ENCODE measurements around the gene SLC4A1AP. TPM values are rescaled to one million over a fixed set of nuclear protein-coding genes. Genes with fewer than 3 reads are reported as not detected.

SLC4A1AP gene
- total and polyA plus RNA-seq, 2 of the 13 experiments (the other 11 are each of a cell fraction or from before 2014, with no cell fraction given) = 15.3 to 44.6 TPM

- peak; percentile 86 for TF ChIP-seq U2AF1 (optimal IDR thresholded peaks at IDR 0.05; ENCODE audit: low read depth, low read length)
- no peak; the same call in none of the 2 replicates for TF ChIP-seq ATF7-NPFF (CRISPR knock-in tag; IDR thresholded peaks at IDR 0.05; ENCODE audit: low read depth)
- TF ChIP-seq, protein P1, sequence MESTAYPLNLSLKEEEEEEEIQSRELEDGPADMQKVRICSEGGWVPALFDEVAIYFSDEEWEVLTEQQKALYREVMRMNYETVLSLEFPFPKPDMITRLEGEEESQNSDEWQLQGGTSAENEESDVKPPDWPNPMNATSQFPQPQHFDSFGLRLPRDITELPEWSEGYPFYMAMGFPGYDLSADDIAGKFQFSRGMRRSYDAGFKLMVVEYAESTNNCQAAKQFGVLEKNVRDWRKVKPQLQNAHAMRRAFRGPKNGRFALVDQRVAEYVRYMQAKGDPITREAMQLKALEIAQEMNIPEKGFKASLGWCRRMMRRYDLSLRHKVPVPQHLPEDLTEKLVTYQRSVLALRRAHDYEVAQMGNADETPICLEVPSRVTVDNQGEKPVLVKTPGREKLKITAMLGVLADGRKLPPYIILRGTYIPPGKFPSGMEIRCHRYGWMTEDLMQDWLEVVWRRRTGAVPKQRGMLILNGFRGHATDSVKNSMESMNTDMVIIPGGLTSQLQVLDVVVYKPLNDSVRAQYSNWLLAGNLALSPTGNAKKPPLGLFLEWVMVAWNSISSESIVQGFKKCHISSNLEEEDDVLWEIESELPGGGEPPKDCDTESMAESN (CRISPR knock-in tag; conservative IDR thresholded peaks at IDR 0.05) = peak; percentile 80
- TF ChIP-seq, protein P2, sequence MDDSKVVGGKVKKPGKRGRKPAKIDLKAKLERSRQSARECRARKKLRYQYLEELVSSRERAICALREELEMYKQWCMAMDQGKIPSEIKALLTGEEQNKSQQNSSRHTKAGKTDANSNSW (CRISPR knock-in tag; IDR thresholded peaks at IDR 0.05; ENCODE audit: borderline replicate concordance) = peak; percentile 66; the same call in 1 of the 2 replicates
- no peak for TF ChIP-seq HNRNPUL1 (IDR thresholded peaks at IDR 0.05; ENCODE audit: low read depth, low read length)
- peak; percentile 57; the same call in 1 of the 2 replicates for TF ChIP-seq NCOA1 (CRISPR knock-in tag; IDR thresholded peaks at IDR 0.05)
- TF ChIP-seq PAX8 (CRISPR knock-in tag; IDR thresholded peaks at IDR 0.05; ENCODE audit: borderline replicate concordance) = no peak
- peak; percentile 99 for TF ChIP-seq ZNF598 (CRISPR knock-in tag; IDR thresholded peaks at IDR 0.05; ENCODE audit: borderline replicate concordance)
- TF ChIP-seq MXI1 (IDR thresholded peaks at IDR 0.05; ENCODE audit: borderline replicate concordance, low read depth, low read length) = peak; percentile 98; the same call in 2 of the 3 replicates
- TF ChIP-seq BRD4 (CRISPR knock-in tag; IDR thresholded peaks at IDR 0.05) = peak; percentile 81
- TF ChIP-seq ZNF329 (CRISPR knock-in tag; IDR thresholded peaks at IDR 0.05; ENCODE audit: low read depth) = 0 out of 2 replicates have a peak, but pooled peaks have one; percentile 67
- no peak for TF ChIP-seq NFKBIZ (CRISPR knock-in tag; IDR thresholded peaks at IDR 0.05)
- TF ChIP-seq ZNF20 (CRISPR knock-in tag; IDR thresholded peaks at IDR 0.05) = no peak
- TF ChIP-seq ZFP37 (CRISPR knock-in tag; IDR thresholded peaks at IDR 0.05; ENCODE audit: borderline replicate concordance) = peak; percentile 47; the same call in 1 of the 2 replicates
- TF ChIP-seq ZNF207 (IDR thresholded peaks at IDR 0.05; ENCODE audit: borderline replicate concordance) = no peak
- peak; percentile 74 for TF ChIP-seq ARID5B (CRISPR knock-in tag; IDR thresholded peaks at IDR 0.05)
- TF ChIP-seq ZNF337 (CRISPR knock-in tag; IDR thresholded peaks at IDR 0.05; ENCODE audit: borderline replicate concordance, low read depth) = 0 out of 2 replicates have a peak, but pooled peaks have one; percentile 47
- TF ChIP-seq ZNF3 (CRISPR knock-in tag; IDR thresholded peaks at IDR 0.05) = peak; percentile 58; the same call in 1 of the 2 replicates
- TF ChIP-seq CHCHD3 (CRISPR knock-in tag; IDR thresholded peaks at IDR 0.05) = no peak
- TF ChIP-seq BATF2 (CRISPR knock-in tag; IDR thresholded peaks at IDR 0.05) = no peak
- no peak for TF ChIP-seq HNF4G (IDR thresholded peaks at IDR 0.05; ENCODE audit: borderline replicate concordance, low read depth, low read length)
- TF ChIP-seq HNF4G (CRISPR knock-in tag; IDR thresholded peaks at IDR 0.05; ENCODE audit: borderline replicate concordance, low read depth) = no peak
- peak; percentile 82; the same call in 1 of the 2 replicates for TF ChIP-seq ZNF589 (CRISPR knock-in tag; conservative IDR thresholded peaks at IDR 0.05)
Observed at GRCh38 chr2:27628767-27629709, 34.7 kb upstream of the SLC4A1AP start, which contains the start of the genes CCDC121 and GPN1 (continued).

Measured in HepG2 (cell line).